T-cell (primary cell): ENCODE results near the gene RAB40B. TPM values are rescaled to one million over a fixed set of nuclear protein-coding genes. Genes with fewer than 3 reads are reported as not detected.

Experiments
- ATAC-seq, 4 experiments: fragments of 200-7000 bp in 3 of 4; fragments of 150-1000 bp in 1 of 4; cut with Tn5 transposase; replicated peaks in 1 of 4; 1 replicate in 3 of 4; 2 replicates in 1 of 4; pipeline ENCODE4 v1.10.0; 2021; ENCODE audit warnings: moderate library complexity in 3 of 4, mild to moderate bottlenecking in 2 of 4, moderate number of reproducible peaks in 1 of 4
- CTCF ChIA-PET, 2 donors: fragments of 300-600 bp; sonication (Branson Sonifier 250); formaldehyde crosslinking; loops; one replicate each; lab custom pipeline; 2022; ENCODE audit warnings: antibody characterized with exemption in 2 of 2; lab: Charles Lee
- POLR2A ChIA-PET, 2 donors: fragments of 300-600 bp; sonication (Branson Sonifier 250); formaldehyde crosslinking; loops; one replicate each; lab custom pipeline; 2022; ENCODE audit warnings: antibody characterized with exemption in 2 of 2; lab: Charles Lee
- DNase-seq, 35 experiments: peaks; one replicate each; pipeline versions ENCODE4 v3.0.0 to v3.0.0-alpha.2; 2013 to 2023
- H3K27ac ChIP-seq: one replicate; pipeline ENCODE4 v1.5.1; 2013; ENCODE audit warnings: low read length
- H3K27me3 ChIP-seq, 2 experiments: replicated peaks in 1 of 2; 1 replicate in 1 of 2; 2 replicates in 1 of 2; pipeline versions ENCODE4 v1.6.1 to v1.7.0; 2013; ENCODE audit warnings: low read length in 1 of 2, mixed read lengths in 1 of 2; ENCODE audit not compliant: control insufficient read depth in 2 of 2, insufficient read depth in 2 of 2; ENCODE audit errors: extremely low read depth in 1 of 2
- H3K36me3 ChIP-seq, 2 donors: 1 replicate in 1 of 2; 2 replicates in 1 of 2; pipeline versions ENCODE4 v1.6.1 to v1.7.0; 2013; ENCODE audit warnings: low read length in 1 of 2; ENCODE audit not compliant: control insufficient read depth in 2 of 2, insufficient read depth in 1 of 2; ENCODE audit errors: extremely low read depth in 1 of 2
- H3K4me1 ChIP-seq, 2 experiments: 1 replicate in 1 of 2; 2 replicates in 1 of 2; pipeline versions ENCODE4 v1.6.1 to v1.7.0; 2013; ENCODE audit warnings: low read length in 2 of 2, mixed read lengths in 1 of 2; ENCODE audit not compliant: insufficient read depth in 2 of 2, control insufficient read depth in 1 of 2; ENCODE audit errors: extremely low read depth in 1 of 2
- H3K4me3 ChIP-seq, 2 donors: 1 replicate in 1 of 2; 2 replicates in 1 of 2; pipeline versions ENCODE4 v1.5.1 to v1.7.0; 2013; ENCODE audit warnings: mild to moderate bottlenecking in 2 of 2, low read length in 1 of 2, moderate library complexity in 1 of 2; ENCODE audit not compliant: control insufficient read depth in 1 of 2; ENCODE audit errors: extremely low read depth in 1 of 2
- H3K9me3 ChIP-seq: 2 replicates; pipeline ENCODE4 v1.7.0; 2013
- H3K27ac Mint-ChIP-seq, 2 donors: one replicate each; pipeline ENCODE4 v1.8.0; 2020 to 2021; ENCODE audit warnings: mild to moderate bottlenecking in 2 of 2, mixed read lengths in 2 of 2
- H3K27me3 Mint-ChIP-seq, 2 donors: one replicate each; pipeline ENCODE4 v1.8.0; 2021 to 2022; ENCODE audit warnings: mixed read lengths in 2 of 2
- H3K36me3 Mint-ChIP-seq: one replicate; pipeline ENCODE4 v1.8.0; 2021; ENCODE audit warnings: mixed read lengths
- H3K4me1 Mint-ChIP-seq, 3 donors: one replicate each; pipeline ENCODE4 v1.8.0; 2020 to 2022; ENCODE audit warnings: mixed read lengths in 3 of 3, mild to moderate bottlenecking in 1 of 3
- H3K4me3 Mint-ChIP-seq, 3 donors: one replicate each; pipeline ENCODE4 v1.8.0; 2020 to 2022; ENCODE audit warnings: mild to moderate bottlenecking in 3 of 3, mixed read lengths in 3 of 3, moderate library complexity in 3 of 3
- H3K9me3 Mint-ChIP-seq, 3 donors: one replicate each; pipeline ENCODE4 v1.8.0; 2020 to 2022; ENCODE audit warnings: mixed read lengths in 3 of 3
- whole genome bisulfite sequencing: methylation state at CpG from one replicate; pipeline ENCODE4 v1.1.5; 2013; ENCODE audit warnings: missing lambda C conversion rate; ENCODE audit not compliant: insufficient coverage; 5-methylcytosine and 5-hydroxymethylcytosine counted together
- total RNA-seq, 35 experiments: library from RNA in 6 of 35; stranded (reverse) in 6 of 35; fragments of 120-200 nt in 1 of 35; gene quantifications; one replicate each; pipeline versions ENCODE4 v1.2.1 to v1.2.4 and lab custom pipeline; 2013 to 2026

Gene RAB40B
- total RNA-seq, 5 donors from 2014 or later (not counting 1 experiment from before 2014, with no cell fraction given): 4.4 to 8.7 (median 7.1) TPM

DNA sequence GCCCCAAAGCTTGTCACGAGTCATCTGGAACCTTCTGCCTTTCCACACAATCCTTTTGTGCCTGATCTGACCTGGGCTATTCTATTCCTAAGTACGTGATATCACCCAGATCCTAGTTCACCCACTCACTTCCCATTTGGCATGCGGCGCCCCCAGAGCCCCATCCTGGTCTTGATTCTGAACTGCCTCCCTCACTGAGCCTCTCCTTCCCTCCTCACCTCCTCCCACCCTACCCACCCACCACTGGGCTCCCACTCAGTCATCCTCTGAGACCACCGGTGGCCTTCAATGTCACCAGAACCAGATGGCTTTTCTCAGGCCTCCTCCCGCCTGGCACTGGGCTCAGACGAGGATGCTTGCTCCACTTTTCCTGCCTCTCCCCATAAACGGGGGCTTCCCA, 68.8 kb downstream of the RAB40B start:
- 92% methylated on average over 8 of the region's 8 CpGs for WGBS
- H3K9me3 Mint-ChIP-seq: no peaks in the 10 kb centered on the region

DNA sequence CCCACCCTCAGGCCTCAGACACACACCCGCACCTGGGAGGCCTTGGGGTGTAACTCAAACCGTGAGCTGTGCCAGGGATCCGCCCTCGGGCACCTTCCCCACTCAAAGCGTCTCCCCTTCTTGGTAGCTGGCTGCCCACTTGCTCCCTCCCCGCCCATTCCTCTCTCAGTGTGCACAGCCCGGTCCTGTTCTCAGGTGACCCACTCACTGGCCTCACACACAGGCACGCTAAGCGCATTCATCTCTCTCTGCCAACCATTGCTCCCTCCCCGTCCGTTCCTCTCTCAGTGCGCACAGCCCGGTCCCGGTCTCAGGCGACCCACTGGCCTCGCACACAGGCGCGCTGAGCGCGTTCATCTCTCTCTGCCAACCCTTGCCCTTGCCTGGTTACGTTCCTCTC, 71.1 kb downstream of the RAB40B start:
- Histone ChIP-seq H3K27ac (no peak overlapping the region), H3K4me1 (no peaks in the 10 kb centered on the region), H3K9me3 (no peaks in the 10 kb centered on the region), H3K27me3 (no peaks in the 10 kb centered on the region), H3K36me3 (peaks cover 14 to 69% of the 10 kb centered on the region in 2 donors), H3K4me3 (no peak overlapping the region)
- Mint-ChIP-seq H3K27ac (no peak overlapping the region), H3K9me3 (no peaks in the 10 kb centered on the region), H3K36me3 (peaks cover 39% of the 10 kb centered on the region), H3K27me3 (no peaks in the 10 kb centered on the region), H3K4me1 (peaks cover 0 to 6% (median 3%) of the 10 kb centered on the region in 3 donors), H3K4me3 (no peak overlapping the region)
- POLR2A ChIA-PET: no interaction called here
- DNase-seq (no peak), ATAC-seq (no peak)
- CTCF ChIA-PET: no interaction called here
- 98% methylated on average over 18 of the region's 21 CpGs for WGBS

More for the DNA sequence above, 68.8 kb downstream of the RAB40B start:
- no peak overlapping the region for H3K27ac Mint-ChIP-seq
- no peak overlapping the region for H3K4me3 Mint-ChIP-seq
- Histone ChIP-seq H3K9me3 (no peaks in the 10 kb centered on the region), H3K27me3 (no peaks in the 10 kb centered on the region), H3K4me1 (no peaks in the 10 kb centered on the region), H3K36me3 (peaks cover 15 to 72% of the 10 kb centered on the region in 2 donors), H3K4me3 (no peak overlapping the region), H3K27ac (no peak overlapping the region)
- H3K36me3 Mint-ChIP-seq: peaks cover 33% of the 10 kb centered on the region
- POLR2A ChIA-PET: no interaction called here
- DNase-seq (no peak), ATAC-seq (no peak)
- CTCF ChIA-PET: no interaction called here
- H3K4me1 Mint-ChIP-seq: peaks cover 11 to 19% (median 12%) of the 10 kb centered on the region in 3 donors
- H3K27me3 Mint-ChIP-seq: no peaks in the 10 kb centered on the region

DNA sequence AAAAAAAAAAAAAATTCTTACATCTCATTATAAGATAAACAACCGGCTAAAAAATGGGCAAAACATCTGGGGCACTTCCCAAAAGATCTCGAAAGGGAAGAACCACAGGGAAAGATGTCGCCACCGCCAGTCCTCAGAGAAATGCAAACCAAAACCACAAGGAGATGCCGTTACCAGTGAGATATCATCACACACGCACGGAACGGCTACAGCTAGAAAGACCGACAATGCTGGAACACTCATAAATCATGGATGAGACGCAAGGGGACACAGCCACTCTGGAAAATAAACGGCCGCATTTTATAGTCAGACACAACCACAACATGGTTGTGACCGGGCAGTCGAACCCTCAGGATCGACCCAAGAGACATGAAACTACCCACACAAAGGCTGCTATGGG, 74.8 kb downstream of the RAB40B start:
- no peak overlapping the region for H3K27ac Mint-ChIP-seq
- POLR2A ChIA-PET: no interaction called here
- no peak overlapping the region for H3K4me3 Mint-ChIP-seq
- Histone ChIP-seq H3K36me3 (peaks cover 21 to 71% of the 10 kb centered on the region in 2 donors), H3K9me3 (no peaks in the 10 kb centered on the region), H3K4me1 (no peaks in the 10 kb centered on the region), H3K27ac (no peak overlapping the region), H3K4me3 (no peak overlapping the region), H3K27me3 (no peaks in the 10 kb centered on the region)
- no peaks in the 10 kb centered on the region for H3K4me1 Mint-ChIP-seq
- no peaks in the 10 kb centered on the region for H3K9me3 Mint-ChIP-seq
- DNase-seq (no peak), ATAC-seq (no peak)
- WGBS: 89% methylated on average over 9 of the region's 15 CpGs
- no peaks in the 10 kb centered on the region for H3K27me3 Mint-ChIP-seq
- peaks cover 49% of the 10 kb centered on the region for H3K36me3 Mint-ChIP-seq
- CTCF ChIA-PET: no interaction called here

DNA sequence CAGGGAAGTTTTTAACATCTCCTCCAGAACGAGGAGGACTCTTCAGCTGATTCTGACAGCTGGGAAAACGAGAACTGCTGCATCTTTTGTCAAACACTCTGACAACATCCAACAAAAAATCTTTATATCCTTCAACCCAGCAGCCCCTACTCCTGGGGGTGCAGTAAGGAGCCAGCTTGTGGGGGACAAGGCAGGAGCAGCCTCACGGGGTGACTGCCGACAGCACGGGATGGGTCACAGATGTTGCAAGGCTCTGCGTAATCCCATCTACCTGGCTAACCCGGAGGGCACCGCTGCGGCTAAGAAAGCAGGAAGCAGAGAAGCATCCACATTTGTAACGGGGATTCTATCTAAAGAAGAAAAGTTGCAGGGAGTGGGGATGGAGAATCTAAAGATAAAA, 78.9 kb downstream of the RAB40B start:
- Histone ChIP-seq H3K4me3 (no peak overlapping the region), H3K4me1 (no peaks in the 10 kb centered on the region), H3K27ac (no peak overlapping the region), H3K9me3 (no peaks in the 10 kb centered on the region), H3K36me3 (peaks cover 17 to 76% of the 10 kb centered on the region in 2 donors), H3K27me3 (no peaks in the 10 kb centered on the region)
- no peaks in the 10 kb centered on the region for H3K27me3 Mint-ChIP-seq
- H3K9me3 Mint-ChIP-seq: no peaks in the 10 kb centered on the region
- POLR2A ChIA-PET: no interaction called here
- no peaks in the 10 kb centered on the region for H3K4me1 Mint-ChIP-seq
- H3K27ac Mint-ChIP-seq: no peak overlapping the region
- H3K36me3 Mint-ChIP-seq: peaks cover 60% of the 10 kb centered on the region
- ATAC-seq (no peak), DNase-seq (no peak)
- H3K4me3 Mint-ChIP-seq: no peak overlapping the region
- CTCF ChIA-PET: no interaction called here
- WGBS: 96% methylated on average over 7 of the region's 10 CpGs

DNA sequence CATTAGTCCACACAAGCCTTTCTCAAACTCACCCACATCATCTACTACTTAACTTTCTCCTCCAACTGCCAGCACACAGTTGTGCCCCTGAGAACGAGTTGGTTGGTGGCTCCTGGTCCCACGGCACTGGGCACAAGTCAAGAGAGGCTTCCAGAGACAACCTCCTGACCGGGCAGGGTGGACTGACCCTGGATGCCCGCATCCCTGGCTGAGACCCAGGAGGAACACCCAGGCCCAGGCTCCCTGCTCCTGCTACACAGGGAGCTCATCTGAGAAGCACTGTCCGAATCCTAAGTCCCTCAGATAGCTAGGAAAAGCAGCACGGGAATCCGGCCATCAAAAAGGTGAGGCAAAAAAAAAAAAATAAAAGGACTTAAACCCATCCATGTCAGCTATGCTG, 79.3 kb downstream of the RAB40B start:
- ChIA-PET CTCF (no interaction called here), POLR2A (interaction anchor here in 1 of 2 donors (0.6 kb wide), 1 partner anchor 22 kb away, joined by 3 read pairs; no protein-coding TSS in a partner anchor)
- Histone ChIP-seq H3K4me3 (no peak overlapping the region), H3K27me3 (no peaks in the 10 kb centered on the region), H3K9me3 (no peaks in the 10 kb centered on the region), H3K36me3 (peaks cover 17 to 79% of the 10 kb centered on the region in 2 donors), H3K27ac (no peak overlapping the region), H3K4me1 (no peaks in the 10 kb centered on the region)
- ATAC-seq (no peak), DNase-seq (no peak)
- H3K4me1 Mint-ChIP-seq: no peaks in the 10 kb centered on the region
- no peaks in the 10 kb centered on the region for H3K9me3 Mint-ChIP-seq
- H3K36me3 Mint-ChIP-seq: peaks cover 63% of the 10 kb centered on the region
- no peak overlapping the region for H3K4me3 Mint-ChIP-seq
- WGBS: 92% methylated on average over 5 of the region's 7 CpGs
- H3K27ac Mint-ChIP-seq: no peak overlapping the region
- H3K27me3 Mint-ChIP-seq: no peaks in the 10 kb centered on the region

DNA sequence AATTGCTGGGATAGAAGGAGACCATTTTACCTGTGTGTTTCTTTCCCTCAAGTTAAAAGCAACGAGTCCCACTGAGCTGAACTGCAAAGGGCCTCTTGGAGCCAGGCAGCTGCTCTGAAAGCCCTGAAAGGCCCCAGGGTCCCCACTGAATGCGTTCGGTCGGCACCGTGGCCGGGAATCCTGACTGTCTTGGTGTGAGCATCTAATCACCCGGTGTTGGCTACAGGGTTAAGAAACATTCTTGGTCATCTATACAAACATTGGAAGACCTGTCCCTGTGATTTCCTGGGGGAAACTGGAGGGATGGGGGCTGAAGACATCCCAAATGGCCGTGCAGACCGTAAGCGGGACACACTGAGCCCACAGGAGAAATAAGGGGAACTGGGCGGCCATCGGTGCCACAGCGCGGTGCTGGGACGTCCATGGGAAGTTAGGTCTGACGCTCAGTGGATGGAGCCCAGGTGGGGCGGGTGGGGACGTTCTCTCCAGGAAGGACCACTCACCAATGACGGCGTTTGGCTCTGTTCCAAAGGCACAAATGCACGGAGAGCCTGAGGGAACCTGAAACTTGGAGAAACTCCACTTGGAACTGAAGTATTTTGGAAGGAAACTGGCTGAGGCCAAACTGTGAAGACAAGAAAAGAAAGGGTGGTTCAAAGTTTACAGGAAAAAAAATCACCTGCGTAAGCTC, 82.3 kb downstream of the RAB40B start:
- Mint-ChIP-seq H3K4me3 (no peak overlapping the region), H3K27me3 (no peaks in the 10 kb centered on the region), H3K36me3 (peaks cover 60% of the 10 kb centered on the region), H3K4me1 (no peaks in the 10 kb centered on the region), H3K9me3 (no peaks in the 10 kb centered on the region), H3K27ac (no peak overlapping the region)
- ATAC-seq (no peak), DNase-seq (no peak)
- peaks cover 15 to 69% of the 10 kb centered on the region in 2 donors for H3K36me3 ChIP-seq
- H3K4me3 ChIP-seq: no peak overlapping the region
- POLR2A ChIA-PET: no interaction called here
- no peaks in the 10 kb centered on the region for H3K9me3 ChIP-seq
- CTCF ChIA-PET: no interaction called here
- no peaks in the 10 kb centered on the region for H3K4me1 ChIP-seq
- H3K27me3 ChIP-seq: no peaks in the 10 kb centered on the region
- H3K27ac ChIP-seq: no peak overlapping the region
- WGBS: 97% methylated on average over 18 of the region's 22 CpGs
